Type B pancreatic cell (in vitro differentiated cells): ENCODE data around the gene CHTOP. TPM values are rescaled to one million over a fixed set of nuclear protein-coding genes. Genes with fewer than 3 reads are reported as not detected.
"Not testable (repeated sequence)": the region's sequence is repeated elsewhere in the genome, so short reads cannot be mapped to it uniquely, and the experiment has no call there.

Experiments used
- DNase-seq: peaks from one replicate; pipeline ENCODE4 v3.0.0; 2021; ENCODE audit warnings: mixed read lengths; ENCODE audit not compliant: unreplicated experiment; ENCODE audit errors: extremely low spot score
- H3K27ac Mint-ChIP-seq: 2 replicates; pipeline ENCODE4 v1.8.0; 2021; ENCODE audit warnings: mild to moderate bottlenecking, mixed read lengths
- H3K27me3 Mint-ChIP-seq: 2 replicates; pipeline ENCODE4 v1.8.0; 2021; ENCODE audit warnings: mixed read lengths
- H3K36me3 Mint-ChIP-seq: 2 replicates; pipeline ENCODE4 v1.8.0; 2021; ENCODE audit warnings: mixed read lengths
- H3K4me1 Mint-ChIP-seq: one replicate; pipeline ENCODE4 v1.8.0; 2021; ENCODE audit warnings: mixed read lengths; ENCODE audit not compliant: unreplicated experiment
- H3K4me3 Mint-ChIP-seq: 2 replicates; pipeline ENCODE4 v1.8.0; 2021; ENCODE audit warnings: mild to moderate bottlenecking, mixed read lengths
- H3K9me3 Mint-ChIP-seq: 2 replicates; pipeline ENCODE4 v1.8.0; 2021; ENCODE audit warnings: mixed read lengths
- total RNA-seq: library from RNA; stranded (reverse); gene quantifications from 2 replicates; pipeline ENCODE4 v1.2.1, GENCODE V29; 2021; ENCODE audit warnings: low replicate concordance
- TF ChIP-seq, protein P1 (sequence below): fragments of 200-600 bp; sonication (generic); conservative IDR thresholded peaks from 2 replicates; pipeline ENCODE4 v1.5.0; 2021; ENCODE audit warnings: antibody characterized with exemption, mild to moderate bottlenecking

Gene CHTOP
- total RNA-seq, 1 donor from 2014 or later = 108 TPM

DNA sequence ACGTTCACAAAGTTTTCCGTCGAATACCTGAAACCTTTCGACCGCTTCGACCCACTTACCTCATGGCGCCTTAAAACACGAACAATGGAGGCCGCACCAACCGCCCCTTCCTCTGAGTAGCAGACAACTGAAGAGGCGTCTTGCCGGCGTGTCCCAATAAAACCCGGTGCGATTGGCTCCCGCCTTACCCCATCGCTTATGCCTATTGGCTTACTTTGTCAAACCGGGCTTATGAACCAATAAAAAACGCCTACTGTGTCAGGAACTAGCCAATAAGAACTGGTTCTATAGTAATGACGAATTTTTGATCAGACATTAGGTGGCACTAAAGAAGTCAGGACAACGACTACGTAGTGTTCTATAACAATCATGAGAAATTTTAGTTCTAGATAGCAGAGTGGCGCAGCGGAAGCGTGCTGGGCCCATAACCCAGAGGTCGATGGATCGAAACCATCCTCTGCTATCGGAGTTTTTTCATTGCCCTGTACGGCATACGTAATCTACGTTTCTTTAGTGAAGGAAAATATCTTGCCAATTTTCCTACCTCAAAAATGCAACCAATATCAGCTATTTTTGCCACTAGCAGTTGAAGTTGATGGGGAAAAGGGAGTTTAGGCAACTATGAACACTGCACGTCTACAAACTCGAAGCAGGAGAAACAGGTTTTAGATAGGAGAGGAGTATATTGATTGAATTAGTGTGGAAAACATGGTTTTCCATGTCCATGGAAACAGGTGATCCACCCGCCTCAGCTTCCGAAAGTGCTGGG lies 37.2 kb downstream of the CHTOP start, which contains the start of gene ILF2:
Gene ILF2, minus strand, starts transcription at position 135 of the 769 bp plus-strand sequence. Its CDS starts 71 bp downstream, at position 64.
- Mint-ChIP-seq H3K9me3 (no peaks in the 10 kb centered on the region), H3K27ac (no peak within 1 kb of the TSS), H3K4me3 (no peak within 1 kb of the TSS), H3K4me1 (peaks cover 24% of the 10 kb centered on the region), H3K36me3 (peaks cover 14% of the 10 kb centered on the region), H3K27me3 (no peaks in the 10 kb centered on the region)
- TF ChIP-seq, protein P1, sequence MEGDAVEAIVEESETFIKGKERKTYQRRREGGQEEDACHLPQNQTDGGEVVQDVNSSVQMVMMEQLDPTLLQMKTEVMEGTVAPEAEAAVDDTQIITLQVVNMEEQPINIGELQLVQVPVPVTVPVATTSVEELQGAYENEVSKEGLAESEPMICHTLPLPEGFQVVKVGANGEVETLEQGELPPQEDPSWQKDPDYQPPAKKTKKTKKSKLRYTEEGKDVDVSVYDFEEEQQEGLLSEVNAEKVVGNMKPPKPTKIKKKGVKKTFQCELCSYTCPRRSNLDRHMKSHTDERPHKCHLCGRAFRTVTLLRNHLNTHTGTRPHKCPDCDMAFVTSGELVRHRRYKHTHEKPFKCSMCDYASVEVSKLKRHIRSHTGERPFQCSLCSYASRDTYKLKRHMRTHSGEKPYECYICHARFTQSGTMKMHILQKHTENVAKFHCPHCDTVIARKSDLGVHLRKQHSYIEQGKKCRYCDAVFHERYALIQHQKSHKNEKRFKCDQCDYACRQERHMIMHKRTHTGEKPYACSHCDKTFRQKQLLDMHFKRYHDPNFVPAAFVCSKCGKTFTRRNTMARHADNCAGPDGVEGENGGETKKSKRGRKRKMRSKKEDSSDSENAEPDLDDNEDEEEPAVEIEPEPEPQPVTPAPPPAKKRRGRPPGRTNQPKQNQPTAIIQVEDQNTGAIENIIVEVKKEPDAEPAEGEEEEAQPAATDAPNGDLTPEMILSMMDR = no peak
- peak; percentile 96 for DNase-seq

DNA sequence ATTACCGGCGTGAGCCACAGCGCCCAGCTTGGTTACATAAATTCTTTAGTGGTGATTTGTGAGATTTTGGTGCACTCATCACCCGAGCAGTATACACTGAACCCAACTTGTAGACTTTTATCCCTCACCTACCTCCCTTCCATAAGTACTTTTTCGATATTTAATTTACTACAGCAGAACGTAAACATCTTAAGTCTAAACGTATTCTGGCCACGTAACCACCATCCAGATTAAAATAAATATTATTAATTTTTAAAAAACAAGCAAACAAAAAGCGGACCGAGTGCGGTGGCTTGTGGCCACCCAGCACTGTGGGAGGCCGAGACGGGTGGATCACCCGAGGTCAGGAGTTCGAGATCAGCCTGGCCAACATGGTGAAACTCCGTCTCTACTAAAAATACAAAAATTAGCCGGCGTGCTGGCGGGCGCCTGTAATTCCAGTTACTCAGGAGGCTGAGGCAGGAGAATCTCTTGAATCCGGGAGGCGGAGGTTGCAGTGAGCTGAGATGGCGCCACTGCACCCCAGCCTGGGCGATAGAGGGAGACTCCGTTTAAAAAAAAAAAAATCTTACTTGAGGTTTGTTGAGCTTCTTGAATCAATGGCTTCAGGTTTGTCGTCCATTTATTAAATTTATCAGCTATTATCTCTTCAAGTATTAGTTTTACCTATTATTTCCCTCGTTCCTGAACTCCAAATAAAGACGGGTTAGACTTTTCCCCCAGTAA lies 37.9 kb downstream of the CHTOP start:
- not testable (repeated sequence) for DNase-seq, H3K27me3 Mint-ChIP-seq, H3K4me3 Mint-ChIP-seq, H3K9me3 Mint-ChIP-seq, H3K27ac Mint-ChIP-seq
- peaks cover 14% of the 10 kb centered on the region for H3K36me3 Mint-ChIP-seq
- peaks cover 24% of the 10 kb centered on the region for H3K4me1 Mint-ChIP-seq
- TF ChIP-seq, protein P1 = peak; percentile 42

DNA sequence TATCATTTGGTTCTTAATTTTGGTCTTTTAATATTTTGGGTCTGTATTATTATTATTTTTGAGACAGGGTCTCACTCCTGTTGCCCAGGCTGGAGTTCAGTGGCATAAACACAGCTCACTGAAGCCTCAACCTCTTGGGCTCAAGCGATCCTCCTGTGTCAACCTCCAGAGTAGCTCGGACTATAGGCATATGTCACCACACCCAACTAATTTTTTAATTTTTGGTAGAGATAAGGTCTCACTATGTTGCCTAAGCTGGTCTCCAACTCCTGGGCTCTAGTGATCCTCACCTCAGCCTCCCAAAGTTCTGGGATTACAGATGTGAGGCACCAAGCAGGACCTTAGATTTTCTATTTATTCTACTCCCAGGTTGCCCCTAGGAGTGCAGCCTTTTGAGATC lies 39.6 kb downstream of the CHTOP start:
- Mint-ChIP-seq H3K27me3 (peaks cover 15% of the 10 kb centered on the region), H3K36me3 (peaks cover under 1% of the 10 kb centered on the region), H3K4me3 (peak overlapping the region; percentile 61), H3K27ac (peak overlapping the region; percentile 24), H3K9me3 (no peaks in the 10 kb centered on the region), H3K4me1 (peaks cover 23% of the 10 kb centered on the region)
- TF ChIP-seq, protein P1 = no peak
- DNase-seq = no peak

DNA sequence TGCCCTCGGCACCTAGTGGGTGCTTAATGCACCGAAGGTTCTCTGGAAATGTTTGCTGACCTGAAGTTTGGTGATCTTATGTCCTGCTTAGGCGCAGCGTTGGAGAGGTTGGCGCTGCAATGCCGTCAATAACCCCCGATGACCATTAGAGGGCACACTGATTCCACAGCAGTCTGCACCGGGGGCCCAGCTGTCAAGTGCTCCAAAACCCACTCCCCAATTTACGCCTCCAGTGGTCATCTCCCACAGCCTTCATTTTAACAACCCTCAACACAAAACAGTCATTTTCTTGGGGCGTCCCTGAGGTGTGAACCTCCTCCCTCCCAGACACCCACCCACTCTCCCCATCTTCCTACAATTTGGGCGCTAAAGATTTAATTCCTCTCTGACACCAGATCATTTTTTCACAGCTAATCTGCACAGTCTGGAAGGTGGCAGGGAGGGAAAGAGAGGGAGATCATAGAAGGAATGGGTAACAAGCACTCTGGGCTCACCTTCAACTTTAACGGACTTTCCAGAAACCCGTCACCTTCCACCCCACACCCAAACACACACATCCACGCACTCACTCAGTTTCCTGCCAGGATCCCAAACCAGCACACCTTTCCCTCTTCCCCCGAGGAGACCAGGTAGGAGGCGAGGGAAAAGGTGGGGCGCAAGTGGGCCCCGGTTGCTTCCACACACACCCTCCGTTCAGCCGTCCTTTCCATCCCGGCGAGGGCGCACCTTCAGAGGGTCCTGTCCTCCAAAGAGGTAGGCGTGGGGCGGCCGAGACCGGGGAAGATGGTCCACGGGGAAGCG lies 44.1 kb downstream of the CHTOP start:
- TF ChIP-seq, protein P1 = peak; percentile 94
- Mint-ChIP-seq H3K27me3 (peaks cover 50% of the 10 kb centered on the region), H3K4me1 (peaks cover 12% of the 10 kb centered on the region), H3K9me3 (no peaks in the 10 kb centered on the region), H3K36me3 (no peaks in the 10 kb centered on the region), H3K4me3 (peak overlapping the region; percentile 86), H3K27ac (peak overlapping the region; percentile 46)
- no peak for DNase-seq

DNA sequence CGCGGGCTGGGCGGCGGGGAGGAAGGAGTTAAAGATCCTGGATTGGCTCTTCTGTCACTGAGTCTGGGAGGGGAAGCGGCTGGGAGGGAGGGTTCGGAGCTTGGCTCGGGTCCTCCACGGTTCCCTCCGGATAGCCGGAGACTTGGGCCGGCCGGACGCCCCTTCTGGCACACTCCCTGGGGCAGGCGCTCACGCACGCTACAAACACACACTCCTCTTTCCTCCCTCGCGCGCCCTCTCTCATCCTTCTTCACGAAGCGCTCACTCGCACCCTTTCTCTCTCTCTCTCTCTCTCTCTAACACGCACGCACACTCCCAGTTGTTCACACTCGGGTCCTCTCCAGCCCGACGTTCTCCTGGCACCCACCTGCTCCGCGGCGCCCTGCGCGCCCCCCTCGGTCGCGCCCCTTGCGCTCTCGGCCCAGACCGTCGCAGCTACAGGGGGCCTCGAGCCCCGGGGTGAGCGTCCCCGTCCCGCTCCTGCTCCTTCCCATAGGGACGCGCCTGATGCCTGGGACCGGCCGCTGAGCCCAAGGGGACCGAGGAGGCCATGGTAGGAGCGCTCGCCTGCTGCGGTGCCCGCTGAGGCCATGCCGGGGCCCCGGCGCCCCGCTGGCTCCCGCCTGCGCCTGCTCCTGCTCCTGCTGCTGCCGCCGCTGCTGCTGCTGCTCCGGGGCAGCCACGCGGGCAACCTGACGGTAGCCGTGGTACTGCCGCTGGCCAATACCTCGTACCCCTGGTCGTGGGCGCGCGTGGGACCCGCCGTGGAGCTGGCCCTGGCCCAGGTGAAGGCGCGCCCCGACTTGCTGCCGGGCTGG lies 44.9 kb downstream of the CHTOP start, which contains the start of gene NPR1:
Gene NPR1, plus strand, starts transcription at position 170 of the 818 bp plus-strand sequence. Its CDS starts 421 bp downstream, at position 591.
- H3K4me3 Mint-ChIP-seq = peak within 1 kb of the TSS; percentile 86
- no peaks in the 10 kb centered on the region for H3K36me3 Mint-ChIP-seq
- no peak for DNase-seq
- H3K27me3 Mint-ChIP-seq = peaks cover 55% of the 10 kb centered on the region
- no peaks in the 10 kb centered on the region for H3K9me3 Mint-ChIP-seq
- TF ChIP-seq, protein P1 = no peak
- peaks cover 12% of the 10 kb centered on the region for H3K4me1 Mint-ChIP-seq
- peak within 1 kb of the TSS; percentile 46 for H3K27ac Mint-ChIP-seq
